ENCODE results near the gene GUCD1.

GUCD1 gene

DNA sequence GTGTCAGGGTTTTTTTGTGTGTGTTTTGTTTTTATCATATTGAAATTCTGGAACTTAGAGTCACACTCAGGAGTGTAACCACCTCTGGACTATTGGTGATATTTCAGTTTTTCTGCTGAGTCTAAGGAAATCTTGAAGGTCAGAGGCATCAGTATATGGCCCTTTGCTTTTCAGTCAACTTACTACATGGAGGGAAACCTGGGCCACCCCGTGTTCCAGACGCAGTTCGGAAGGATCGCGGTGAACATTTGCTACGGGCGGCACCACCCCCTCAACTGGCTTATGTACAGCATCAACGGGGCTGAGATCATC is 40.0 kb downstream of the GUCD1 start:
- no peak overlapping the region for H3K4me3 ChIP-seq (ENCODE audit: low read depth, low read length)
- TF ChIP-seq ZNF426 (tag by site-specific recombination; IDR thresholded peaks at IDR 0.05) (no peak), ZFHX2 (tag by site-specific recombination; conservative IDR thresholded peaks at IDR 0.05) (no peak), ZNF791 (tag by site-specific recombination; IDR thresholded peaks at IDR 0.05) (no peak), ZBTB1 (tag by site-specific recombination; IDR thresholded peaks at IDR 0.05) (no peak), ZNF302 (tag by site-specific recombination; IDR thresholded peaks at IDR 0.05; ENCODE audit: low read depth) (no peak), SP2 (tag by site-specific recombination; IDR thresholded peaks at IDR 0.05) (no peak), ZNF843 (tag by site-specific recombination; IDR thresholded peaks at IDR 0.05) (no peak), ZNF221 (tag by site-specific recombination; IDR thresholded peaks at IDR 0.05; ENCODE audit: borderline replicate concordance) (no peak), GFI1B (tag by site-specific recombination; IDR thresholded peaks at IDR 0.05) (no peak), ZNF169 (tag by site-specific recombination; IDR thresholded peaks at IDR 0.05) (no peak), ZNF350 (tag by site-specific recombination; IDR thresholded peaks at IDR 0.05) (no peak)
- TF ChIP-seq, protein P1, sequence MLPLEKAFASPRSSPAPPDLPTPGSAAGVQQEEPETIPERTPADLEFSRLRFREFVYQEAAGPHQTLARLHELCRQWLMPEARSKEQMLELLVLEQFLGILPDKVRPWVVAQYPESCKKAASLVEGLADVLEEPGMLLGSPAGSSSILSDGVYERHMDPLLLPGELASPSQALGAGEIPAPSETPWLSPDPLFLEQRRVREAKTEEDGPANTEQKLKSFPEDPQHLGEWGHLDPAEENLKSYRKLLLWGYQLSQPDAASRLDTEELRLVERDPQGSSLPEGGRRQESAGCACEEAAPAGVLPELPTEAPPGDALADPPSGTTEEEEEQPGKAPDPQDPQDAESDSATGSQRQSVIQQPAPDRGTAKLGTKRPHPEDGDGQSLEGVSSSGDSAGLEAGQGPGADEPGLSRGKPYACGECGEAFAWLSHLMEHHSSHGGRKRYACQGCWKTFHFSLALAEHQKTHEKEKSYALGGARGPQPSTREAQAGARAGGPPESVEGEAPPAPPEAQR (tag by site-specific recombination; IDR thresholded peaks at IDR 0.05) = no peak
- TF ChIP-seq, protein P2, sequence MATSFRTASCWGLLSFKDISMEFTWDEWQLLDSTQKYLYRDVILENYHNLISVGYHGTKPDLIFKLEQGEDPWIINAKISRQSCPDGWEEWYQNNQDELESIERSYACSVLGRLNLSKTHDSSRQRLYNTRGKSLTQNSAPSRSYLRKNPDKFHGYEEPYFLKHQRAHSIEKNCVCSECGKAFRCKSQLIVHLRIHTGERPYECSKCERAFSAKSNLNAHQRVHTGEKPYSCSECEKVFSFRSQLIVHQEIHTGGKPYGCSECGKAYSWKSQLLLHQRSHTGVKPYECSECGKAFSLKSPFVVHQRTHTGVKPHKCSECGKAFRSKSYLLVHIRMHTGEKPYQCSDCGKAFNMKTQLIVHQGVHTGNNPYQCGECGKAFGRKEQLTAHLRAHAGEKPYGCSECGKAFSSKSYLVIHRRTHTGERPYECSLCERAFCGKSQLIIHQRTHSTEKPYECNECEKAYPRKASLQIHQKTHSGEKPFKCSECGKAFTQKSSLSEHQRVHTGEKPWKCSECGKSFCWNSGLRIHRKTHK (tag by site-specific recombination; IDR thresholded peaks at IDR 0.05) = no peak
- TF ChIP-seq, protein P3, sequence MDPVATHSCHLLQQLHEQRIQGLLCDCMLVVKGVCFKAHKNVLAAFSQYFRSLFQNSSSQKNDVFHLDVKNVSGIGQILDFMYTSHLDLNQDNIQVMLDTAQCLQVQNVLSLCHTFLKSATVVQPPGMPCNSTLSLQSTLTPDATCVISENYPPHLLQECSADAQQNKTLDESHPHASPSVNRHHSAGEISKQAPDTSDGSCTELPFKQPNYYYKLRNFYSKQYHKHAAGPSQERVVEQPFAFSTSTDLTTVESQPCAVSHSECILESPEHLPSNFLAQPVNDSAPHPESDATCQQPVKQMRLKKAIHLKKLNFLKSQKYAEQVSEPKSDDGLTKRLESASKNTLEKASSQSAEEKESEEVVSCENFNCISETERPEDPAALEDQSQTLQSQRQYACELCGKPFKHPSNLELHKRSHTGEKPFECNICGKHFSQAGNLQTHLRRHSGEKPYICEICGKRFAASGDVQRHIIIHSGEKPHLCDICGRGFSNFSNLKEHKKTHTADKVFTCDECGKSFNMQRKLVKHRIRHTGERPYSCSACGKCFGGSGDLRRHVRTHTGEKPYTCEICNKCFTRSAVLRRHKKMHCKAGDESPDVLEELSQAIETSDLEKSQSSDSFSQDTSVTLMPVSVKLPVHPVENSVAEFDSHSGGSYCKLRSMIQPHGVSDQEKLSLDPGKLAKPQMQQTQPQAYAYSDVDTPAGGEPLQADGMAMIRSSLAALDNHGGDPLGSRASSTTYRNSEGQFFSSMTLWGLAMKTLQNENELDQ (tag by site-specific recombination; IDR thresholded peaks at IDR 0.05; ENCODE audit: low read depth) = no peak
- TF ChIP-seq, protein P4, sequence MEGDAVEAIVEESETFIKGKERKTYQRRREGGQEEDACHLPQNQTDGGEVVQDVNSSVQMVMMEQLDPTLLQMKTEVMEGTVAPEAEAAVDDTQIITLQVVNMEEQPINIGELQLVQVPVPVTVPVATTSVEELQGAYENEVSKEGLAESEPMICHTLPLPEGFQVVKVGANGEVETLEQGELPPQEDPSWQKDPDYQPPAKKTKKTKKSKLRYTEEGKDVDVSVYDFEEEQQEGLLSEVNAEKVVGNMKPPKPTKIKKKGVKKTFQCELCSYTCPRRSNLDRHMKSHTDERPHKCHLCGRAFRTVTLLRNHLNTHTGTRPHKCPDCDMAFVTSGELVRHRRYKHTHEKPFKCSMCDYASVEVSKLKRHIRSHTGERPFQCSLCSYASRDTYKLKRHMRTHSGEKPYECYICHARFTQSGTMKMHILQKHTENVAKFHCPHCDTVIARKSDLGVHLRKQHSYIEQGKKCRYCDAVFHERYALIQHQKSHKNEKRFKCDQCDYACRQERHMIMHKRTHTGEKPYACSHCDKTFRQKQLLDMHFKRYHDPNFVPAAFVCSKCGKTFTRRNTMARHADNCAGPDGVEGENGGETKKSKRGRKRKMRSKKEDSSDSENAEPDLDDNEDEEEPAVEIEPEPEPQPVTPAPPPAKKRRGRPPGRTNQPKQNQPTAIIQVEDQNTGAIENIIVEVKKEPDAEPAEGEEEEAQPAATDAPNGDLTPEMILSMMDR (tag by site-specific recombination; IDR thresholded peaks at IDR 0.05) = no peak
- H3K4me1 ChIP-seq (ENCODE audit: control insufficient read depth, insufficient read depth, low read length) = peaks cover 10% of the 10 kb centered on the region
- H3K9me3 ChIP-seq (ENCODE audit: control insufficient read depth, insufficient read depth, low read depth, low read length) = no peaks in the 10 kb centered on the region
- ChIA-PET CTCF (interaction anchor here (0.5 to 0.8 kb wide), 2 partner anchors 11 to 358 kb away, joined by 3 to 4 read pairs; no protein-coding TSS in a partner anchor), POLR2A (no interaction called here)
- H3K27ac ChIP-seq (ENCODE audit: extremely low read depth, low read depth, low read length) = no peak overlapping the region
- no peaks in the 10 kb centered on the region for H3K36me3 ChIP-seq (ENCODE audit: control insufficient read depth in 2 of 2, insufficient read depth in 1 of 2, low read length in 2 of 2)

DNA sequence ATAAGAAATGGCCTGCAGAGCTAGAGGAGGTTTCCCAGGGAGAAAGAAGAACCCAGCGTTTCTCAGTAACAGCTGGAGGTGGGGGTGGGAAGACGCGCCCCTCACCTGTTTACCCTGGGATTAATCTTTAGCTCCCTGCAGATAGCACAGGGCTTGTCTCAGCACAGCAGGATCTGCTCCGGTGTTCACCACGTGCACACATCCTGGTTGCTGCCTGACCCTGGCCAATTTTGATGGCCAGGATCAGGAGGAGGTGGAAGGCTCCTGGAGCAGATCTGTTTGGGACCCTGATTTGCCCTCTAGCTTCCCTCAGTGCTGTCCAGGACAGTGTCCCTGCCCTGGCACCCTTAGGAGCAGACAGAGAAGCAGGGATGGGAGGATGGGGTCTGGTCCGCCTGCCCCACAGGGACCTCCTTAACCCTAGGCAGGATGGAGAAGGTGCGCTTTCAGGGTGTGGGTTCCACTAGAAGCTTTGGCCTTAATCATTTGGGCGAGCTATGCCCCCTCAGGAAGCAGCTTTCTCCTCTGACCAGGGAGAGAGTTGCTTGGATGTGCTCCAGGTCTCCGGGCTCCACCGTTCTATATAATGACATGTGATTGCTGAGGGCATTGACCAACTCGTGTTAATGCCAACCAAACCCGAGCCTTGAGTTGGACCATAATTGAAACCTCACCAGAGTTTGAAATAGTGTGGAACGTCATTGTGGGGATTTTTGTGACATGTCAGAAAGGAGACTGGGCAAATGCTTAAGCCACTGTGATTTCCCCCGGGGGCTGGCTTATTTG is 40.5 kb downstream of the GUCD1 start:
- Histone ChIP-seq H3K4me3 (ENCODE audit: low read depth, low read length) (no peak overlapping the region), H3K4me1 (ENCODE audit: control insufficient read depth, insufficient read depth, low read length) (peaks cover 10% of the 10 kb centered on the region), H3K27ac (ENCODE audit: extremely low read depth, low read depth, low read length) (no peak overlapping the region), H3K9me3 (ENCODE audit: control insufficient read depth, insufficient read depth, low read depth, low read length) (no peaks in the 10 kb centered on the region), H3K36me3 (ENCODE audit: control insufficient read depth in 2 of 2, insufficient read depth in 1 of 2, low read length in 2 of 2) (no peaks in the 10 kb centered on the region)
- POLR2A ChIA-PET = no interaction called here
- TF ChIP-seq ZIC2 (tag by site-specific recombination; IDR thresholded peaks at IDR 0.05) (peak; percentile 62), ZNF776 (tag by site-specific recombination; IDR thresholded peaks at IDR 0.05; ENCODE audit: borderline replicate concordance) (no peak)
- CTCF ChIA-PET = interaction anchor here (0.5 kb wide), 1 partner anchor 358 kb away, joined by 3 read pairs; no protein-coding TSS in a partner anchor
